ENCODE data around the gene EBI3. TPM values are rescaled to one million over a fixed set of nuclear protein-coding genes. Genes with fewer than 3 reads are reported as not detected.

EBI3 gene
- total RNA-seq, 1 experiment from 2014 or later: not detected

DNA sequence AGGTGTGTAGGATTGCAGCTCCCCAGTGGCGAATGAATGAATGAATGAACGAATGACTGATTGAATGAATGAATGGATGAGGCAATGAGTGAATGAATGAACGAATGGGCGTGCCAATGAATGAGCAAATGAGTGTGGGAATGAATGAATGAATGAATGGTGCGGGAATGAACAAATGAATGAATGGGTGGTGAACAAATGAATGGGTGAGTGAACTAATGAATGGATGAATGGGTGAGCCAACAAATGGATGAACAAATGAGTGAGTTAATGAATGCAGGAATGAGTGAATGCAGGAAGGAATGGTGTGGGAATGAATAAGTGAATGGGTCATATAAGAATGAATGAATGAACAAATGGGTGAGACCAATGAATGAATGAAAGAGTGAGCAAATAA lies 32.1 kb upstream of the EBI3 start:
- H3F3A ChIP-seq (ENCODE audit: low read length, unreplicated experiment): no peaks in the 10 kb centered on the region
- no TSS peak for BruUV-seq (replicated peaks)
- ChIA-PET CTCF (no interaction called here), POLR2A (ENCODE audit: unreplicated experiment) (no interaction called here)
- H3K27me3 ChIP-seq (ENCODE audit: low read length): peaks cover 13% of the 10 kb centered on the region
- DNase-seq (no peak), ATAC-seq (no peak)
- H3K36me3 ChIP-seq (ENCODE audit: low read depth, low read length): no peaks in the 10 kb centered on the region
- no peaks in the 10 kb centered on the region for H4K20me1 ChIP-seq (ENCODE audit: low read length)
- H3K4me3 ChIP-seq (ENCODE audit: low read length): no peak overlapping the region
- H3K27ac ChIP-seq (ENCODE audit: low read length): no peak overlapping the region
- no peak overlapping the region for H3K4me2 ChIP-seq (ENCODE audit: low read length)
- intact Hi-C loops (cut with micrococcal nuclease): no loop called here
- no peaks in the 10 kb centered on the region for H3K9me3 ChIP-seq (ENCODE audit: low read length)
- no peaks in the 10 kb centered on the region for H3K79me2 ChIP-seq (ENCODE audit: low read length)
- no peaks in the 10 kb centered on the region for H3K9me2 ChIP-seq (replicated peaks; ENCODE audit: low read length)
- no peak for TF ChIP-seq EZH2 (IDR thresholded peaks at IDR 0.05; ENCODE audit: low read length, unreplicated experiment)
- TF ChIP-seq EZH2phosphoT487 (IDR thresholded peaks at IDR 0.05; ENCODE audit: borderline replicate concordance, low read length): no peak
- TF ChIP-seq, protein P1, sequence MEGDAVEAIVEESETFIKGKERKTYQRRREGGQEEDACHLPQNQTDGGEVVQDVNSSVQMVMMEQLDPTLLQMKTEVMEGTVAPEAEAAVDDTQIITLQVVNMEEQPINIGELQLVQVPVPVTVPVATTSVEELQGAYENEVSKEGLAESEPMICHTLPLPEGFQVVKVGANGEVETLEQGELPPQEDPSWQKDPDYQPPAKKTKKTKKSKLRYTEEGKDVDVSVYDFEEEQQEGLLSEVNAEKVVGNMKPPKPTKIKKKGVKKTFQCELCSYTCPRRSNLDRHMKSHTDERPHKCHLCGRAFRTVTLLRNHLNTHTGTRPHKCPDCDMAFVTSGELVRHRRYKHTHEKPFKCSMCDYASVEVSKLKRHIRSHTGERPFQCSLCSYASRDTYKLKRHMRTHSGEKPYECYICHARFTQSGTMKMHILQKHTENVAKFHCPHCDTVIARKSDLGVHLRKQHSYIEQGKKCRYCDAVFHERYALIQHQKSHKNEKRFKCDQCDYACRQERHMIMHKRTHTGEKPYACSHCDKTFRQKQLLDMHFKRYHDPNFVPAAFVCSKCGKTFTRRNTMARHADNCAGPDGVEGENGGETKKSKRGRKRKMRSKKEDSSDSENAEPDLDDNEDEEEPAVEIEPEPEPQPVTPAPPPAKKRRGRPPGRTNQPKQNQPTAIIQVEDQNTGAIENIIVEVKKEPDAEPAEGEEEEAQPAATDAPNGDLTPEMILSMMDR (conservative IDR thresholded peaks at IDR 0.05; ENCODE audit: low read depth, low read length): no peak
- H2AFZ ChIP-seq (ENCODE audit: low read length): no peak overlapping the region
- H3K4me1 ChIP-seq (ENCODE audit: insufficient read depth, low read length): no peaks in the 10 kb centered on the region
- H3K9ac ChIP-seq (ENCODE audit: low read length): no peak overlapping the region

DNA sequence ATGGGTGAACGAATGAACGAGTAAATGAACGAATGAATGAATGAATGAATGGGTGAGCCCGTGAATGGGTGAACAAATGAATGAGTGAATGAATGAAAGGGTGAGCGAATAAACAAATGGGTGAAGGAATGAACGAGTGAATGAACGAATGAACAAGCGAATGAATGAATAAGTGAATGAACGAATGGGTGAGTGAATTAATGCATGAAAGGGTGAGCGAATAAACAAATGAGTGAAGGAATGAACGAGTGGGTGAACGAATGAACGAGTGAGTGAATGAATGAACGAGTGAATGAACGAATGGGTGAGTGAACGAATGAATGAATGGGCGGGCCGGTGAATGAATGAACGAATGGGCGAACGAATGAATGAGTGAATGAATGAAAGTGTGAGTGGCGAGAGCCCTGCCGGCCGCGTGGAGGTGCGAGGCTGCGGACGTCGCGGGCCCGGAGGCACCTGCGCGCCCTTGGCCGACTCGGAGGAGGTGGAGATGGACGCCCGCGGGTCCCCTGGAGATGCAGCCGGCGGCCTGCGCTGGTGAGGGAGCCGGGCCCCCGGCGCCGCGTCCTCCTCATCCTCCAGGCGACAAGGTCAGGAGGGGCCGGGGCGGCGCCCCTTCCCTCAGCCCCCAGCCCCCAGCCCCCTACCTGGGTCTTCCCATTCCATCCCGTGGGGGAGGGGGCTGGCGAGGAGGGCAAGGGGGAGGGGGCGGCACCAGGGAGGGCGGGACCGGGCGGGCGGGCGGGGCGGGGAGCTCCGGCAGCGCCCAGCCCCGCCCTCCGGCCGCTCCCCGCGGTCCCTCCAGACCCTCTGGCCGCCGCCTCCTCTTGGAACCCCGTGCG lies 31.5 kb upstream of the EBI3 start:
- Histone ChIP-seq H3K9ac (ENCODE audit: low read length) (no peak overlapping the region), H3K36me3 (ENCODE audit: low read depth, low read length) (no peaks in the 10 kb centered on the region), H4K20me1 (ENCODE audit: low read length) (no peaks in the 10 kb centered on the region), H3K9me2 (replicated peaks; ENCODE audit: low read length) (no peaks in the 10 kb centered on the region), H3K27ac (ENCODE audit: low read length) (no peak overlapping the region), H3F3A (ENCODE audit: low read length, unreplicated experiment) (no peaks in the 10 kb centered on the region), H3K27me3 (ENCODE audit: low read length) (peaks cover 13% of the 10 kb centered on the region), H3K79me2 (ENCODE audit: low read length) (no peaks in the 10 kb centered on the region), H2AFZ (ENCODE audit: low read length) (no peak overlapping the region), H3K9me3 (ENCODE audit: low read length) (no peaks in the 10 kb centered on the region), H3K4me3 (ENCODE audit: low read length) (no peak overlapping the region), H3K4me1 (ENCODE audit: insufficient read depth, low read length) (no peaks in the 10 kb centered on the region), H3K4me2 (ENCODE audit: low read length) (no peak overlapping the region)
- ATAC-seq (no peak), DNase-seq (no peak)
- intact Hi-C loops (cut with micrococcal nuclease): no loop called here
- BruUV-seq (replicated peaks): no TSS peak
- TF ChIP-seq, protein P1 (conservative IDR thresholded peaks at IDR 0.05; ENCODE audit: low read depth, low read length): no peak
- no peak for TF ChIP-seq EZH2phosphoT487 (IDR thresholded peaks at IDR 0.05; ENCODE audit: borderline replicate concordance, low read length)
- TF ChIP-seq EZH2 (IDR thresholded peaks at IDR 0.05; ENCODE audit: low read length, unreplicated experiment): no peak
- CTCF ChIA-PET: no interaction called here
- POLR2A ChIA-PET (ENCODE audit: unreplicated experiment): no interaction called here

DNA sequence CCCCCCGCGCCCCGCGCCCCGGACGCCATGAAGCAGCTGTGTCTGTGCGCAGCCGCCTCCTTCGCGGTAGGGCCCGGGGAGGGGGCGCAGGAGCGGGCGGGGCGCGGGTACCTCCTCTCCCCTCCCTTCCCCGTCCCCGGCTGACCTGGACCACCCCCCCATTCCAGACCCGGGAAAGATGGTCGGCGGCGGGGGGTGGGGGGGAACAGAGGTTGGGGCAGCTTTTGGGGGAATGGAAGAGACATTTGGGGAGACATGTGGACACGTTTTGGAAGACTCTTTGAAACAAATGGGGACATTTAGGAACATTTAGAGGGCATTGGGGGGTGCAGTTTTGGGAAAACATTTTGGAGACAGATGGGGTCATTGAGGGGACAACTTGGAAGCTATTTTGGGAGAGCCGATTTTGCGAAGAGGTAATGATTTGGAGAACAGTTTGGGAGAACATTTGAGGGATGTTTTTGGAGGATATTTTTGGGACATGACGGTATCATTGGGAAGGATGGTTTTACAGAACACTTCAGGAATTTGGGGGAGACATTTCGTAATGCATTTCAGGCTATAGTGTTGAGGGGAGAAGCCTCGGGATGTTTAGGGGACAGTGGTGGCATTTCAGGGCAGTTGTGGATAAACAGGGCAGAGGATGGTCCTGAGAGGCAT lies 30.7 kb upstream of the EBI3 start:
- Histone ChIP-seq H3K4me2 (ENCODE audit: low read length) (no peak overlapping the region), H3K27ac (ENCODE audit: low read length) (no peak overlapping the region), H3K4me1 (ENCODE audit: insufficient read depth, low read length) (no peaks in the 10 kb centered on the region), H3K79me2 (ENCODE audit: low read length) (no peaks in the 10 kb centered on the region), H3K9me2 (replicated peaks; ENCODE audit: low read length) (no peaks in the 10 kb centered on the region), H4K20me1 (ENCODE audit: low read length) (no peaks in the 10 kb centered on the region), H2AFZ (ENCODE audit: low read length) (no peak overlapping the region), H3F3A (ENCODE audit: low read length, unreplicated experiment) (no peaks in the 10 kb centered on the region), H3K4me3 (ENCODE audit: low read length) (no peak overlapping the region), H3K27me3 (ENCODE audit: low read length) (peaks cover 13% of the 10 kb centered on the region), H3K36me3 (ENCODE audit: low read depth, low read length) (no peaks in the 10 kb centered on the region), H3K9ac (ENCODE audit: low read length) (no peak overlapping the region), H3K9me3 (ENCODE audit: low read length) (no peaks in the 10 kb centered on the region)
- intact Hi-C loops (cut with micrococcal nuclease): no loop called here
- BruUV-seq (replicated peaks): no TSS peak
- DNase-seq (no peak), ATAC-seq (no peak)
- POLR2A ChIA-PET (ENCODE audit: unreplicated experiment): no interaction called here
- CTCF ChIA-PET: no interaction called here
- no peak for TF ChIP-seq EZH2 (IDR thresholded peaks at IDR 0.05; ENCODE audit: low read length, unreplicated experiment)
- TF ChIP-seq, protein P1 (conservative IDR thresholded peaks at IDR 0.05; ENCODE audit: low read depth, low read length): no peak
- TF ChIP-seq EZH2phosphoT487 (IDR thresholded peaks at IDR 0.05; ENCODE audit: borderline replicate concordance, low read length): no peak

Measured in PC-3 (cell line).